Activated T-cell treated with anti-CD3 and anti-CD28 coated beads, Interleukin-2, amount 50 U/mL, for 72 hours (primary cell): ENCODE results near the gene TLL2. TPM values are rescaled to one million over a fixed set of nuclear protein-coding genes. Genes with fewer than 3 reads are reported as not detected.
"Not testable (repeated sequence)": the region's sequence is repeated elsewhere in the genome, so short reads cannot be mapped to it uniquely, and the experiment has no call there.

Source experiments
- ATAC-seq, 2 donors: fragments of 150-1000 bp; cut with Tn5 transposase; replicated peaks in 1 of 2; 2 replicates each; pipeline ENCODE4 v1.10.0; 2021; ENCODE audit warnings: moderate library complexity in 2 of 2, mild to moderate bottlenecking in 1 of 2
- DNase-seq, 2 donors: peaks; one replicate each; pipeline ENCODE4 v3.0.0; 2021 to 2022; ENCODE audit warnings: mixed read lengths in 1 of 2
- H3K27ac Mint-ChIP-seq: one replicate; pipeline ENCODE4 v1.8.0; 2022; ENCODE audit warnings: mild to moderate bottlenecking, moderate library complexity, mixed read lengths
- H3K27me3 Mint-ChIP-seq: one replicate; pipeline ENCODE4 v1.8.0; 2022; ENCODE audit warnings: low read depth, mixed read lengths
- H3K36me3 Mint-ChIP-seq, 2 donors: one replicate each; pipeline ENCODE4 v1.8.0; 2022; ENCODE audit warnings: mixed read lengths in 2 of 2, mild to moderate bottlenecking in 1 of 2; ENCODE audit not compliant: insufficient read depth in 2 of 2
- H3K4me1 Mint-ChIP-seq: one replicate; pipeline ENCODE4 v1.8.0; 2022; ENCODE audit warnings: low read depth, mixed read lengths
- H3K4me3 Mint-ChIP-seq, 2 donors: one replicate each; pipeline ENCODE4 v1.8.0; 2022; ENCODE audit warnings: mild to moderate bottlenecking in 2 of 2, mixed read lengths in 2 of 2, moderate library complexity in 2 of 2
- H3K9me3 Mint-ChIP-seq, 2 donors: one replicate each; pipeline ENCODE4 v1.8.0; 2022; ENCODE audit warnings: mixed read lengths in 2 of 2
- total RNA-seq, 2 donors: library from RNA; stranded (reverse); gene quantifications; one replicate each; pipeline ENCODE4 v1.2.3, GENCODE V29; 2022

Gene TLL2
- total RNA-seq, result under 1 TPM in 1 of 2 donors, not detected in 1; 0.09 TPM

DNA sequence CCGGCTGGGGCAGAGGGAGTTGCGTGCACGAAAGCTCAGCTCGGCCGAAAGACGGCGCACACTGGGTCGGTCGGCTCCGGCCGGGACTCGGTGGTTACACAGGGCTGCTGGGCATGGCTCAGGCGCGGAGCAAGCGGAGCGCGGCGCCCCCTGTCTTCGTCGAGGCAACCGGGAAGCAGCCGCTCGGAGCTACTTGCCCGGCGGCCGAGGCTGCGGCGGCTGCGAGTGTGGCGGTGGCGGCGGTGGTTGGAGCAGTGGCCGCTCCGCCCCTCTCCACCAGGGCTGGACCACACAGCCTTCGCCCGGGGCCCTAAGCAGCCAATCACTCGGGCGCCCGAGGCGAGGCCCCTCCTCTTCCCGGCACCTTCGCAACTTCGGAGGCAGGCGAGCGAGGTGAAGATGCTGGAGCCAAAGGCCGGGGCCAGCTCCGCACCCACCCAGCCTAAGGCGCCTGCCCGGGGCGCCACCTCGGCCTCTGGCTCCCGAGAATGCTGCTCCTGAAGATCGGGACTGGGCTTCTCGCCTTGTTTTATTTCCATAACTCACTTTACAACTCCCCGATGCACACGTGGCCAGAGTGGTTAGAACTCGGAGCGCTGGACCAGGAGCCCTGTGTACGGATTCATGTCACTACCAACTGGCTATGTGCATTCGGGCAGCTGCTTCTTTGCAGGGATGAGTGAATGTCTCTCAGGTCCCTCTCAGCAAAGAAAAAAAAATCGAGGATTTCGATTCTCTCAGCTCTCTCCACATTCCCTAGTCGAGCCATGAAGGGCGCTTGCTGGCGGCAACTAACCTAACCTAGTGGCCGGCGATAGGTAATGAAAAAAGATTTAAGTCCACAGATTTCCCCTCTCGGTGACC lies at the start of gene TLL2:
TSS of gene TLL2 (minus strand) at position 229 of the 864 bp plus-strand sequence. CDS start 241 bp downstream, outside the sequence.
- DNase-seq (peak; percentile 76 to 79), ATAC-seq (peak; percentile 84)
- Mint-ChIP-seq H3K27ac (no peak within 1 kb of the TSS), H3K4me3 (peak within 1 kb of the TSS; percentile 76 to 84), H3K36me3 (no peaks in the 10 kb centered on the region), H3K27me3 (peaks cover 55% of the 10 kb centered on the region), H3K9me3 (no peaks in the 10 kb centered on the region), H3K4me1 (peaks cover 19% of the 10 kb centered on the region)

DNA sequence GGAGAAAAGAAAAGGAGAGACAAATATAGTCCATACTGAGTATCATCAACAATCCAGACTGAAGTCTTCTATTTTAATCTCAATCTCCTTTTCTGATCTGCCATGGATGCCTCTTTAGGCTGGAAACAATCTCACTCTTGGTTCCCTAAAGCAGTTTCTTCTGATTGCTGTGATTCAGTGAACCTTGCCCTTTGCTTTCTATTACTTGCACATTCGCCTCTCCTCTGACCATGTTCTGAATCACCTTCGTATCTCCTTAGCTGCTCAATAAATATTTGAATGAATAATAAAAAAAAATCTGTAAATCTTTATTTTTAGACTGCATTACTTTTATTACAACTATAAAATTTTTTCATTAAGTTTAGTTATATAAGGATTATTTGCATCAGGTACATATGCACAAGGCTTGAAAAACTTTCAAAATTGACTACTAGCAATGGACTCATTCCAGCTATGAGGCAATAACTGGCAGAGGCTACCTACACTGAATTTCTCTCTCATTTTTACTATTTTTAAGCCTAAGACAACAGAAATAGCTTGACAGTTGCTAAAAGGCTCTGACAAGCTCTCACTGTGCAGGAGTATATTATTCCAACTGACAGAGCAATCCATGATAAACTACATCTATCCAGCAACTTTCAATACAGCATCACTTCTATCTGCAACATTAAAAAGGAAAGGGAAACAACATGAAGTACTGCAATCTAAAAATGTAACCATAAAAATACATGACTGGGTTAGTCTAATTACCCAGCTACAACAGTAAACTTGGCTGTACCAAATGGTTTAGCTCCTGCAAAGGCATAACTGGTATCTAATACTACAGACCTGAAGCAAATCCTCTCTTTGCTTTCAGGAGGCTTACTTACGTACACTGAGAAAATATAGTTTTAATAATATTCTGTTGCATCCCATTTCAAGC lies 47.5 kb upstream of the TLL2 start:
- Mint-ChIP-seq H3K9me3 (no peaks in the 10 kb centered on the region), H3K4me3 (no peak overlapping the region), H3K27me3 (no peaks in the 10 kb centered on the region), H3K4me1 (peaks cover 8% of the 10 kb centered on the region), H3K36me3 (peaks cover 6 to 15% of the 10 kb centered on the region in 2 donors), H3K27ac (peak overlapping the region; percentile 71)
- ATAC-seq, result no peak
- no peak for DNase-seq

DNA sequence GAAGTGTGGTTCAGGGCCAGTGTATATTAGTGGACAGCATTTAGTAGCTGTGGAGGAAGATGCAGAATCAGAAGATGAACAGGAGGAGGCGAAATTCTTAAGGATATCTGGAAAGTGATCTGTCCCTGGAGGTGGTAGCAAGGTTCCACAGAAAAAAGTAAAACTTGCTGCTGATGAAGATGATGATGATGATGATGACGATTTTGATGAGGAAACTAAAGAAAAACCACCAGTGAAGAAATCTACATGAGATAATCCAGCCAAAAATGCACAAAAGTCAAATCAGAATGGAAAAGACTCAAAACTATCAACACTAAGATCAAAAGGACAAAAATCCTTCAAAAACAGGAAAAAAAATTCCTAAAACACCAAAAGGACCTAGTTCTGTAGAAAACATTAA lies 46.8 kb upstream of the TLL2 start:
- H3K36me3 Mint-ChIP-seq, result peaks cover 6 to 15% of the 10 kb centered on the region in 2 donors
- H3K27ac Mint-ChIP-seq, result no peak overlapping the region
- no peaks in the 10 kb centered on the region for H3K9me3 Mint-ChIP-seq
- peaks cover under 1% of the 10 kb centered on the region for H3K4me1 Mint-ChIP-seq
- H3K27me3 Mint-ChIP-seq, result no peaks in the 10 kb centered on the region
- DNase-seq (no peak), ATAC-seq (no peak)
- H3K4me3 Mint-ChIP-seq, result no peak overlapping the region

GRCh38 chr10:96556003-96556402 lies 42.3 kb upstream of the TLL2 start:
- no peak for ATAC-seq
- Mint-ChIP-seq H3K27me3 (no peaks in the 10 kb centered on the region), H3K9me3 (no peaks in the 10 kb centered on the region), H3K36me3 (peaks cover 6 to 11% of the 10 kb centered on the region in 2 donors), H3K4me1 (no peaks in the 10 kb centered on the region), H3K27ac (no peak overlapping the region), H3K4me3 (no peak overlapping the region)
- no peak for DNase-seq

GRCh38 chr10:96555330-96555729 lies 41.6 kb upstream of the TLL2 start:
- no peak for DNase-seq
- Mint-ChIP-seq H3K27ac (no peak overlapping the region), H3K27me3 (no peaks in the 10 kb centered on the region), H3K36me3 (peaks cover 3 to 6% of the 10 kb centered on the region in 2 donors), H3K9me3 (no peaks in the 10 kb centered on the region), H3K4me1 (no peaks in the 10 kb centered on the region), H3K4me3 (no peak overlapping the region)
- ATAC-seq, result no peak

DNA sequence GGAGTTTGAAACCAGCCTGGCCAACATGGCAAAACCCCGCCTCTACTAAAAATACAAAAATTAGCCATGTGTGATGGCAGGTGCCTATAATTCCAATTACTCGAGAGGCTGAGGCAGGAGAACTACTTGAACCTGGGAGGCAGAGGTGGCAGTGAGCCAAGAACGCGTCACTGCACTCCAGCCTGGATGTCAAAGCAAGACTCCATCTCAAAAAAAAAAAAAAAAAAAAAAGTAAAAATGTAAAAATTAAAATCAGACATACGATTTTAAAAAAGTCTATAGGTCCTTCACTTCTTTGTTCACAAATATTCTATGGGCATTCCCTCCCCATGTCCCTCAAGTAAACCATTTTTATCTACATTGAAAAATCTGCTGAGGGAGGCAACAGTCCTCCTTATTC lies 34.9 kb upstream of the TLL2 start:
- no peak for DNase-seq
- Mint-ChIP-seq H3K27ac (no peak overlapping the region), H3K27me3 (no peaks in the 10 kb centered on the region), H3K4me3 (no peak overlapping the region), H3K36me3 (peaks cover 2 to 21% of the 10 kb centered on the region in 2 donors), H3K4me1 (no peaks in the 10 kb centered on the region), H3K9me3 (no peaks in the 10 kb centered on the region)
- ATAC-seq, result no peak

DNA sequence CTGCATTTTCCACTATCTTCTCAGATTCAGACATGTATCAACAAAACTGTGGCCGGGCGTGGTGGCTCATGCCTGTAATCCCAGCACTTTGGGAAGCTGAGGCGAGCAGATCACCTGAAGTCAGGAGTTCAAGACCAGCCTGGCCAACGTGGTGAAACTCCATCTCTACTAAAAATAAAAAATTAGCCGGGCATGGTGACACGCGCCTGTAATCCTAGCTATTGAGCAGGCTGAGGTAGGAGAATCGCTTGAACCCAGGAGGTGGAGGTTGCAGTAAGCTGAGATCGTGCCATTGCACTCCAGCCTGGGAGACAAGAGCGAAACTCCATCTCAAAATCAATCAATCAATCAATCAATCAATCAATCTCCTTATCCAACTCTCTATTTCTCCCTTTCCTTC lies 31.8 kb upstream of the TLL2 start:
- H3K9me3 Mint-ChIP-seq, DNase-seq, H3K4me3 Mint-ChIP-seq, ATAC-seq, H3K4me1 Mint-ChIP-seq, H3K27me3 Mint-ChIP-seq, H3K27ac Mint-ChIP-seq: not testable (repeated sequence)
- peaks cover 4 to 30% of the 10 kb centered on the region in 2 donors for H3K36me3 Mint-ChIP-seq

- no peak overlapping the region for H3K4me3 Mint-ChIP-seq
- peaks cover 10 to 28% of the 10 kb centered on the region in 2 donors for H3K36me3 Mint-ChIP-seq
- H3K4me1 Mint-ChIP-seq, result peaks cover 7% of the 10 kb centered on the region
Measured at GRCh38 chr10:96541921-96542320, 28.2 kb upstream of the TLL2 start.

DNA sequence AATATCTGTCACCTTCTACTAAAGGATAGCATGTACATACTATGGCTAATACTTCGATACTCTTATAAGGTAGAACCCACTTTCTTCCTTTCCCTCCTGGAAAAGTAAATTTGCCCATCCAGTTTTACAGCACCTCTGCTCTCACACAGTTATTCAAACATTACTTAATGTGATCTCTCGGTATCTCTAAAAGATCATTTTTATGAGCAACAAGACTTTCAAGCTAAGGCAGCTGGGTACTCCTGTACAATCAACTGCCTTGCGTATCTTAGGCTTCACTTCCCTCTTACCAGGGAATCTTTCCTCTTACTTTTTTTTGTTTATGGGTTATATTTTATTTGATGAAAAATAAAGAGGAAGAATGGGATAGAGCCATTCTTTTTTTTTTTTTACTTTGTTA lies 26.5 kb upstream of the TLL2 start:
- Mint-ChIP-seq H3K4me1 (peaks cover 7% of the 10 kb centered on the region), H3K27me3 (no peaks in the 10 kb centered on the region), H3K9me3 (no peaks in the 10 kb centered on the region), H3K36me3 (peaks cover 11 to 22% of the 10 kb centered on the region in 2 donors), H3K4me3 (no peak overlapping the region), H3K27ac (no peak overlapping the region)
- no peak for ATAC-seq
- DNase-seq, result no peak

More at GRCh38 chr10:96541921-96542320, 28.2 kb upstream of the TLL2 start:
- ATAC-seq (no peak), DNase-seq (no peak)
- no peaks in the 10 kb centered on the region for H3K27me3 Mint-ChIP-seq
- H3K27ac Mint-ChIP-seq, result no peak overlapping the region
- H3K9me3 Mint-ChIP-seq, result no peaks in the 10 kb centered on the region

- H3K4me3 Mint-ChIP-seq, result no peak overlapping the region
- H3K27me3 Mint-ChIP-seq, result no peaks in the 10 kb centered on the region
- ATAC-seq (no peak), DNase-seq (no peak)
- H3K4me1 Mint-ChIP-seq, result peaks cover 7% of the 10 kb centered on the region
- H3K27ac Mint-ChIP-seq, result no peak overlapping the region
- H3K9me3 Mint-ChIP-seq, result no peaks in the 10 kb centered on the region
- H3K36me3 Mint-ChIP-seq, result peaks cover 11 to 18% of the 10 kb centered on the region in 2 donors
Measured at GRCh38 chr10:96538683-96539082, 25.0 kb upstream of the TLL2 start.

GRCh38 chr10:96536129-96536528 lies 22.4 kb upstream of the TLL2 start:
- DNase-seq (no peak), ATAC-seq (no peak)
- Mint-ChIP-seq H3K36me3 (peaks cover 9% of the 10 kb centered on the region in 2 donors), H3K27ac (no peak overlapping the region), H3K9me3 (no peaks in the 10 kb centered on the region), H3K4me3 (no peak overlapping the region), H3K4me1 (no peaks in the 10 kb centered on the region), H3K27me3 (no peaks in the 10 kb centered on the region)

- Mint-ChIP-seq H3K4me1 (no peaks in the 10 kb centered on the region), H3K27ac (no peak overlapping the region), H3K4me3 (no peak overlapping the region), H3K36me3 (peaks cover 4 to 16% of the 10 kb centered on the region in 2 donors), H3K27me3 (no peaks in the 10 kb centered on the region), H3K9me3 (no peaks in the 10 kb centered on the region)
- DNase-seq (no peak), ATAC-seq (no peak)
Measured at GRCh38 chr10:96532523-96532922, 18.8 kb upstream of the TLL2 start.

- Mint-ChIP-seq H3K27ac (no peak overlapping the region), H3K4me3 (no peak overlapping the region), H3K9me3 (no peaks in the 10 kb centered on the region), H3K4me1 (no peaks in the 10 kb centered on the region), H3K36me3 (peaks cover 3 to 21% of the 10 kb centered on the region in 2 donors), H3K27me3 (no peaks in the 10 kb centered on the region)
- ATAC-seq, result no peak
- no peak for DNase-seq
Measured at GRCh38 chr10:96529634-96530279, 16.0 kb upstream of the TLL2 start.
